ENCODE results near the gene KIF4A.

The KIF4A gene

DNA sequence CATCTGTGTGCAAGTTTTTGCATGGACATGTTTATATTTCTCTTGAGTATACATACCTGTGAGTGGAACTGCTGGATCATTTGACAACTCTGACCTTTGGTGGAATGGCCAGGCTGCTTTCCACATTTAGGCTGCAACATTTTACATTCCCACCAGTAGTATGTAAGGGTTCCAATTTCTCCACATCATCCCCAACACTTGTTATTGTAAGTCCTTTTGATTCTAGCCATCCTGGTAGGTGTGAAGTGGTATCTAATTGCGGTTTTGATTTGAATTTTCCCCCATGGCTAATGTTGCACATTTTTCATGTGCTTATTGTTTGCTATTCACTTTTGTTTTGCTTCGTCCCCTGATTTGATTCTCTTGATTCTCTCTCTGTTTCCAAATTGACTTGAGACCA, 171.1 kb downstream of the KIF4A start:
- Mint-ChIP-seq H3K4me3 (no peak overlapping the region), H3K36me3 (no peaks in the 10 kb centered on the region), H3K27ac (no peak overlapping the region), H3K27me3 (no peaks in the 10 kb centered on the region), H3K9me3 (no peaks in the 10 kb centered on the region), H3K4me1 (peaks cover 12% of the 10 kb centered on the region)

- no peaks in the 10 kb centered on the region for H3K4me1 Mint-ChIP-seq
- no peak overlapping the region for H3K27ac Mint-ChIP-seq
Observed at GRCh38 chrX:70464051-70464450, 174.1 kb downstream of the KIF4A start.

DNA sequence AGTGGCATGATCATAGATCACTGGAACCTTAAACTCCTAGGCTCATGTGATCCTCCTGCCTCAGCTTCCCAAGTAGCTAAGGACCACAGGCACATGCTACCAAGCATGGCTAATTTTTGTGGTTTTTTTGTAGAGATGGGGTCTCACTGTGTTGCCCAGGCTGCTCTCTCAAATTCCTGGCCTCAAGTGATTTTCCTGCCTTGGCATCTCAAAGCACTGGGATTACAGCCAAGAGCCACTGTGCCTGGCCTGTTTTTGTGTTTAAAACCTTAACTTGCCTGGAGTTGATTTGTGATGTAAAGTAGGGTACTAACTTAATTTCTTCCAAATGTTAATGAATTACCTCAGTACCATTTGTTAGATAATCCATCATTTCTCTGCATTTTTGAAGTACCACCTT, 177.1 kb downstream of the KIF4A start:
- Mint-ChIP-seq H3K9me3 (no peaks in the 10 kb centered on the region), H3K4me3 (no peak overlapping the region), H3K4me1 (peaks cover 13% of the 10 kb centered on the region), H3K27ac (no peak overlapping the region), H3K36me3 (peaks cover 8% of the 10 kb centered on the region), H3K27me3 (no peaks in the 10 kb centered on the region)

More at GRCh38 chrX:70464051-70464450, 174.1 kb downstream of the KIF4A start:
- Mint-ChIP-seq H3K36me3 (peaks cover 3% of the 10 kb centered on the region), H3K9me3 (no peaks in the 10 kb centered on the region), H3K4me3 (no peak overlapping the region), H3K27me3 (no peaks in the 10 kb centered on the region)

GRCh38 chrX:70468709-70469108, 178.8 kb downstream of the KIF4A start:
- Mint-ChIP-seq H3K4me3 (no peak overlapping the region), H3K36me3 (peaks cover 8% of the 10 kb centered on the region), H3K9me3 (no peaks in the 10 kb centered on the region), H3K27me3 (no peaks in the 10 kb centered on the region), H3K27ac (no peak overlapping the region), H3K4me1 (peaks cover 13% of the 10 kb centered on the region)

Measured in activated naive CD4-positive, alpha-beta T cell treated with anti-CD3 and anti-CD28 coated beads, Interleukin-2, amount 50 U/mL, for 24 hours (primary cell).